Mucosa of stomach (tissue), 1 donor: ENCODE results near the gene PLEKHA6.

Experiments used
- H3K27me3 ChIP-seq: one replicate; pipeline ENCODE4 v1.7.0; 2013; ENCODE audit warnings: mild to moderate bottlenecking, low read length; ENCODE audit not compliant: control insufficient read depth, insufficient read depth
- H3K36me3 ChIP-seq: one replicate; pipeline ENCODE4 v1.7.0; 2013; ENCODE audit warnings: low read length; ENCODE audit not compliant: control insufficient read depth, insufficient read depth
- H3K4me1 ChIP-seq: one replicate; pipeline ENCODE4 v1.7.0; 2013; ENCODE audit warnings: mild to moderate bottlenecking, low read length; ENCODE audit not compliant: control insufficient read depth, insufficient read depth
- H3K4me3 ChIP-seq: one replicate; pipeline ENCODE4 v1.7.0; 2013; ENCODE audit warnings: low read length
- H3K9ac ChIP-seq: one replicate; pipeline ENCODE4 v1.7.0; 2013; ENCODE audit warnings: mild to moderate bottlenecking, low read length, moderate library complexity
- H3K9me3 ChIP-seq: one replicate; pipeline ENCODE4 v1.7.0; 2013; ENCODE audit warnings: mild to moderate bottlenecking, low read length, moderate library complexity; ENCODE audit not compliant: control insufficient read depth
- donor health status: Pancreatic carcinoma.

Gene PLEKHA6

DNA sequence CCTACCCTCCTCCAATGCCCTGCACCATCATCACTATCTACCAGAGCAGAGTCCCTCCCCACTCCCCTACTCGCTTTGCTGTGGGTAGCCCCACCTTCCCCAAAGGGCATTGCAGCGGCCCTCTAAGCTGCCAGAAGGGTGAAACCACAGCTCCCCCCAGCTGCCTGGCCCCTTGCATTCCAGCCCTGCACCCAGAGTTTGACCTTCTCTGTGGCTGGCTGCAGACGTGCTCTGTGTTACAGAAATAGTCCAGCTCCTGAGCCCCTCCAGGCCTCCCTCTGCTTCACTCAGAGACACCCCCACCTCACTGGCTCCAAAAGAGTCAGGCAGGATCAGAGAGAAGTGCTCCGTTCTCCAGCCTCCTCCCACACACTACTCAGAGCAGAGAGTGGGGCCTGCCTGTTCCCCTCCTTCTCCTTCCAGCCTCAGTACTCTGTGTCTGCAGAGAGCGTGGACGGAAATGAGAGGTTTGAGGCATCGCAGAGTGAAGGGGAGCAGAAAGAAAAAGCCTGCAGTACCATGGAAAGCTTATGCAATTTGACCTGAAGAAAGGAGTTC, 63.2 kb downstream of the PLEKHA6 start:
- H3K27me3 ChIP-seq: no peaks in the 10 kb centered on the region
- peaks cover 62% of the 10 kb centered on the region for H3K4me1 ChIP-seq
- H3K9me3 ChIP-seq: no peaks in the 10 kb centered on the region
- peaks cover 7% of the 10 kb centered on the region for H3K36me3 ChIP-seq
- no peak overlapping the region for H3K4me3 ChIP-seq
- H3K9ac ChIP-seq: no peak overlapping the region

DNA sequence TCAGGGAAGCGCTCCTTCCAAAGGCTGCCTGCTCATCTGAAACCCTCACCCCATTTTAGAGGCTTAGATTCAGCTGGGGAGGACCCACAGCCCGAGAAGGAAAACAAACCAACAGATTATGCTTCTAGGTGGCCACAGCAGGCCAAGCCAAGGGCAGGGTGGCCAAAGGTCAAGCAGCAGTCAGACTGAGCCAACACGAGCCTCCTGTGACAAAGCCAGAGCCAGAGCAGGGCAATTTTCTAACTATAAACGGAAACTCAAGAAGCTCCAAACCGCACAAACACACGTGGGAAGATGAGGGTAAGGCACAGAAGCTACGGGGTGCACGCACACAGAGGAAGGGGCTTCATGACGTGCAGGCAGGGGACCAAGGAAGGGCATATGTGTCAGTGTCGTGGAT, 64.1 kb downstream of the PLEKHA6 start:
- no peaks in the 10 kb centered on the region for H3K27me3 ChIP-seq

DNA sequence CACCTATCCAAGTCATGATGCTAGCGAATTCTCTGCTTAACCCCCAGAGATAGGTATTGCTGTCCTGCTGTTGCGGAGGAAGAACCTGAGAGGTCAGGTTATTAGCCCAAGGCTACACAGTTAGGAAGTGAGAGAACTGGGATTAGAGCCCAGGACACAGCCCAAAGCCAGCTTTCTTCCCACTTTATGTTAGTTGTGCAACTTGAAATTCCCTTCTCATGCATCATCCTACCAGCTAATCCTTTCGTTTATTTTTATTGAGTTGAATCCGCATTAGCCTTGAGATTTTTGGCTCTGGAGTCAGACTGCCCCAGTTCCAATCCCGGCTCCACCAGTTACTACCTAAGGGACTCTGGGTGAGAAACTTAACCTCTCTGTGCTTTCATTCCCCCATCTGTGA, 65.4 kb downstream of the PLEKHA6 start:
- no peak overlapping the region for H3K9ac ChIP-seq
- H3K27me3 ChIP-seq: no peaks in the 10 kb centered on the region
- H3K4me3 ChIP-seq: no peak overlapping the region
- H3K36me3 ChIP-seq: peaks cover 7% of the 10 kb centered on the region
- H3K4me1 ChIP-seq: peaks cover 45% of the 10 kb centered on the region
- H3K9me3 ChIP-seq: no peaks in the 10 kb centered on the region

More for the DNA sequence above, 64.1 kb downstream of the PLEKHA6 start:
- peaks cover 7% of the 10 kb centered on the region for H3K36me3 ChIP-seq
- peaks cover 55% of the 10 kb centered on the region for H3K4me1 ChIP-seq
- no peak overlapping the region for H3K4me3 ChIP-seq
- H3K9ac ChIP-seq: no peak overlapping the region
- H3K9me3 ChIP-seq: no peaks in the 10 kb centered on the region

DNA sequence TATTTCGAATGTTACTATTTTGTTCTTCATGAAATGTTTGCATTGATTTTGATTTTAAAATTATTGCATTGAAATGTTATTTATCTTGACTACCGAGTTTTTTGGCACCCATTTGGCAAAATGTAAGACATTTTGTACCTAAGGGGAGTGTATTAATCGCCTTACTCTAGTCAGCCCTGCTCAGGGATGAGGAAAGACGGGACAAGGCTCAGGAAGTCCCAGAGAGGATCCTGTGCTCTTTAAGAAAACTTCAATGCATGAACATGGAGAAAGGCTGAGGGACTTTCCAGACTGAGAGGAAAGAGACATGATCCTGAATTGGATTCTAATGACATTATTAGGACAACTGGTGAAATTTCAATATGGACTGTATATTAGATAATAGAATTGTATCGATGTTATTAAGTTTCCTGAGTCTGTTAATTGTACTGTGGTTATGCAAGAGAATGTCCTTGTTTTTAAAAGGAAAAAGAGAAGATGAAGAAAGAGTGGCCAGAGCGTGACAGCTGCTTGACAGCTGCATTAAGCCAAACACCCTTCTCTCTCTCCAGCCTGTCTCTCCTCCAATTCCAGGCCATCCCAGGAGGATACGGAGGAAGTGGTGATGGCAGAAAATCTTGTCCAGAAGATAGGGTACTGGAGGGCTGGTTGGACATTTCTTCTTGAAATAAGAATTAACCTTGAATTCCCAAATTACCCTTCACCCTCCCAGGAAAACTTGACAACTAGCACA, 66.0 kb downstream of the PLEKHA6 start:
- no peaks in the 10 kb centered on the region for H3K27me3 ChIP-seq
- H3K9me3 ChIP-seq: no peaks in the 10 kb centered on the region
- no peak overlapping the region for H3K4me3 ChIP-seq
- H3K9ac ChIP-seq: no peak overlapping the region
- H3K4me1 ChIP-seq: peaks cover 46% of the 10 kb centered on the region
- peaks cover 7% of the 10 kb centered on the region for H3K36me3 ChIP-seq

DNA sequence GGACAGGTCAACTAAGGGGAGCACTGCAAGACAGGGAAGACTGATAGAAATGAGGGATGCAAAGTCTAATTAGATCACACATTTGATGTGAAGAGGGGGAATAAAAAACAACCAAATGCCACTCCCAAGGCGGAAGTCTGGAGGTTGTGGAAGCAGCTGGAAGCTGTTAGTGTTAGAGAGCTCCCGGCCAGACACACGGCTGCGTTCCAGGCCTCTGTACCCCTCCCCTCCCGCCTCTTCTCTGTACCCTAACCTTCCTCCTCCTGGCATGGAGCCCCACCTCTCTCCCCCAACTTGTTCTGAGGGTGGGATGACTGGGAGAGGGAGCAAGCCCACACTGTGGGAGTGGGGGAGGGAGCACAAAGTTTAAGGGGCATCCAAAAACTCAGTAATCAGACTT, 67.0 kb downstream of the PLEKHA6 start:
- Histone ChIP-seq H3K9ac (no peak overlapping the region), H3K4me3 (no peak overlapping the region), H3K4me1 (peaks cover 52% of the 10 kb centered on the region), H3K27me3 (no peaks in the 10 kb centered on the region), H3K36me3 (no peaks in the 10 kb centered on the region), H3K9me3 (no peaks in the 10 kb centered on the region)

DNA sequence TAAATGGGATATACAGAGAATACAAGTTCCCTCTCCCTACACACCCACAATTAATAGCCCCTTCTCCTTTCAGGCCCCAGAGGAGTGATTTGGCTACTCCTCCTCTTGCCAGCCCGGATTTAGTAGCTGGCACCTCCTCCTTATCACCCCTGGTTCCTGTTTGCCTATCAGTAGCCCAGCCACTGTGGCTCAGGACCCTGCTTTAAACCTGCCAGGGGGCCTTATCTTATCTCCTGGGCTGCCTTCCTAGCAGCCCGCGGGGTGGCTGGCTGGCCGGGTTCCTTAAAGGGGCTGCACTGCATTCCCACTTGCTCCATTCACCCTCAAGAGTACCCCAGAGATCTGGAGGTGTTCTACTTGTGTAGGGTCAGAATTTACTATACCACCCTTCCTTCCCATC, 70.4 kb downstream of the PLEKHA6 start:
- peaks cover 51% of the 10 kb centered on the region for H3K4me1 ChIP-seq
- H3K27me3 ChIP-seq: no peaks in the 10 kb centered on the region
- no peak overlapping the region for H3K9ac ChIP-seq
- H3K9me3 ChIP-seq: no peaks in the 10 kb centered on the region
- H3K36me3 ChIP-seq: no peaks in the 10 kb centered on the region
- no peak overlapping the region for H3K4me3 ChIP-seq

DNA sequence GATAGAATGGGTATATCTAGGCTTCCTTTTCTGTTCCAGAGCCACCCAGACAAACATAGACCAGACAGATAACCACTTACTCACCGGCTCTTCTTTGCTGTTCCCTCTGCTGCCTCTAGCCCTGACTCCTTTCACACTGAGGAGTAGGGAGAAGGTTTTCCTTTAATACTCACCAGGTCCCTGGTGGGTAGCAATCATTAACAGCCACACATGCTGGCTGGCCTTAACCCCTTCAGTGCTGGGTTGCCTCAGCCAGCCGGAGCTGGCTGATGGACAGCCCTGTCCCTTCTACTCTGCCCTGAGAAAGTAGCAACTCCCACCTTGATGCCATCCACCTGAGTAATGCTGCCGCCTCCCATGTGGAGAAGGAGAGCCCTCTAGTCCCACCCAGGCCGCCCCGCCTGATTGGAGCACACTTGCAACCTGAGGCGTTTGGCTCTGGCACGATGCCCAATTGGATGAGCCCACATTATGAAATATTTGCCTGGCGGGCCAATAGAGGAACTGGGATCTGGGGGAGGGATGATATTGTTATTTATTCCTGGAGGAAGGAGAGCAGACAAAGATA, 71.6 kb downstream of the PLEKHA6 start:
- Histone ChIP-seq H3K4me3 (peak overlapping the region; percentile 24), H3K9me3 (no peaks in the 10 kb centered on the region), H3K27me3 (no peaks in the 10 kb centered on the region), H3K4me1 (peaks cover 63% of the 10 kb centered on the region), H3K36me3 (no peaks in the 10 kb centered on the region), H3K9ac (peak overlapping the region; percentile 27)

DNA sequence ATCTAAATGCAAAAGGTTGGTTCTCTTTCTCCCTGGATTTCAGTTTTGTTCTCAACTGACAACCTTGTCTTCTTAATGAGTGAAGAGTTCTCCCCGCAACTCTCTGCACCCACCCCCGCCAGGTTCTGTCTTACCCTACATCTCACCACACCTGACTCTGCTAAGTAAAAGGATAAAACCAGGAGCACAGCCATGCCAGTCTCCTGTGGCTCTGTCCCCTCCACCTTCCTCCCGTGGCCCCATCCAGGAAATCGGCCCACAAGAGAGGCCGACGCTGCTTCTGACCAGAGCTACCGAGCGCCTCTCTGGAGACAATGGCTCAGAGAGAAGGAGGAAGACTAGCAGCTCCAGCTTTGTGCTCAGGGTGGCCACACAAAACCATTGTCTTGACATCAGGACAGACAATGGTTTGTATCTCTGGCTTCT, 72.2 kb downstream of the PLEKHA6 start:
- H3K4me3 ChIP-seq: peak overlapping the region; percentile 24
- no peaks in the 10 kb centered on the region for H3K9me3 ChIP-seq
- no peaks in the 10 kb centered on the region for H3K27me3 ChIP-seq
- no peaks in the 10 kb centered on the region for H3K36me3 ChIP-seq
- peaks cover 65% of the 10 kb centered on the region for H3K4me1 ChIP-seq
- peak overlapping the region; percentile 27 for H3K9ac ChIP-seq

DNA sequence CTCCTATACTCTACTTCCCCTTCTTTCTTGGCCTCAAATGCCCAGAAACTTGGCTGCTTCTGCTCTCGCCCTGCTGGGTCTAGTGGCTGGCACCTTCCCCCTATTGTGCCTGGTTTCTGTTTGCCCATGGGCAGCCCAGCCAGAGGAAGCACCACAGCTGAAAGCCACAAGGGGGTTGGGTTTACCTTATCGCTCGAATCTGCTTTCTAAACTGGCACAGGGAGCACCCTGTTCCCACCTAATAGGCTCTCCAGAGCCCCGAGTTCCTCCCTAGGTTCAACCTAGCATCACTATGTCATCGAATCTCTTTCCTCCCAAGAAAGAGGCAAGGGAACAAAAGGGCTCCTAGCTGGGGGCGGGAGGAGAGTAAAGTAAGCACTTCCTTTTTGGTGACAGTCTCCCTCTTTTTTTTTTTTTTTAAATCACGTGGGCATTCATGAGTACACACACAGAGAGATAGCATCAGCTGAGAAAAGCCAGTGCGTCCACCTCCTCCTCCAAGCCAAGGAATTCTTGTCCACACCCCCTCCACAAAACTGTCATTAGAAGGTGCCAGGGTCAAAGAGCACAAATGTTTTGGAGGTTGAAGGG, 72.8 kb downstream of the PLEKHA6 start:
- H3K4me1 ChIP-seq: peaks cover 69% of the 10 kb centered on the region
- H3K9me3 ChIP-seq: no peaks in the 10 kb centered on the region
- H3K36me3 ChIP-seq: no peaks in the 10 kb centered on the region
- H3K4me3 ChIP-seq: no peak overlapping the region
- peak overlapping the region; percentile 50 for H3K9ac ChIP-seq
- no peaks in the 10 kb centered on the region for H3K27me3 ChIP-seq

DNA sequence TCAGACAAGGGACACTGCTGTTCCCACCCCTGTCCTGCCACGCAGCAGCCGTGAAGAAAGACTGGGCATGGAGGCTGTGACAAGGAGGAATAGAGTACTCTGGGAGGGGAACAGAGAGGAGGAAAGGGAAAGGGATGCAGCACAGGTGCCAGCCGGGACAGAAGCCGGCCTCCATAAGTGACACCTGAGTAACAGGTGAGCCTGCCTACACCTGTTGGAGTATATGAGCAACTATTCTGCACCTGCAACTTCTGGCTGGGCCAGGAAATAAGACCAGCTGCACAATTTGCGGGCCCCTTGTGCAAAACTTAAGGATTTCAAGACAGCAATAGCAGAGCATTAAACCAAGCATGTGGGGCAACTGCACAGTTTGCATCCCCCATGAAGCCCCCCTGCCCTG, 73.4 kb downstream of the PLEKHA6 start:
- H3K4me3 ChIP-seq: no peak overlapping the region
- no peaks in the 10 kb centered on the region for H3K9me3 ChIP-seq
- no peaks in the 10 kb centered on the region for H3K36me3 ChIP-seq
- no peaks in the 10 kb centered on the region for H3K27me3 ChIP-seq
- H3K9ac ChIP-seq: peak overlapping the region; percentile 5
- peaks cover 67% of the 10 kb centered on the region for H3K4me1 ChIP-seq

DNA sequence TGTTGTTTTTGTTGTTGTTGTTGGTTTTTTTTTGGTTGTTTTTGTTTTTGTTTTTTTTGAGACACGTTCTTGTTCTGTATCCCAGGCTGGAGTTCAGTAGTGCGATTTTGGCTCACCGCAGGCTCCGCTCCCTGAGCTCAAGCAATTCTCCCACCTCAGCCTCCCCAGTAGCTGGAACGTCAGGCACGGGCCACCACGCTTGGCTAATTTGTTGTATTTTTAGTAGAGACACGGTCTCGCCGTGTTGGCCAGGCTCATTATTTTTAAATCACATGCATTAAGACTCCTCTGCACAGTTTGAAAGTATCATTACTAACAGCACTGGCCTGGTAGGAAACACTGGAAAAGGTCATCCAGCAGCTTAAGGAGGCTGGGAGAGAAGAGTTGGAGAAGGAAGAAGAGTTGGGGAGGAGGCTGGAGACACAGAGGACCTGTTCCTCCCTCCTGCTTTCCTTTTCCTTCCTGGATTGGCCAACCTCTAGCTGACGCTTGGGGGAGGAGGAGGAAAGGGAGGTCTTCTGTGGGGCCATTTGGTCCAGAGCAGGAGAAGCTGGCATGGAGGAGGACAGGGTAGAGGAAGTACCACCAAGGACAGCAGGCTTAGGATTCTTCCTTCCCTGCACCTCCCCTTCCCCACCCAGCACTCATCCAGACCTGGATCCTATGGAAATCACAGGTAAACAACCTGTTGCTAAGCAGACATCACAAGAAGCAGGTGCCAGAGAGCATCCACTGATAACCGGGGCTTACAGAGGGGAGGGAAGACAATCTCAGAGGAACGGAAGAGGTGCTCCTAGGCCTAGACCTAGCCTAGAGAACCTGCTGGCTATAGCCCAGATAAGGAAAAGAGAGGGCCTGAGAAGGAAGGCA, 74.1 kb downstream of the PLEKHA6 start:
- Histone ChIP-seq H3K9me3 (no peaks in the 10 kb centered on the region), H3K4me3 (no peak overlapping the region), H3K36me3 (no peaks in the 10 kb centered on the region), H3K27me3 (no peaks in the 10 kb centered on the region), H3K9ac (peak overlapping the region; percentile 5), H3K4me1 (peaks cover 70% of the 10 kb centered on the region)
